ENCODE results near the gene ARMC7. TPM values are rescaled to one million over a fixed set of nuclear protein-coding genes. Genes with fewer than 3 reads are reported as not detected.

ARMC7 gene
- total and polyA plus RNA-seq, 10 of the 15 experiments (the other 5 are each of a cell fraction or from before 2014, with no cell fraction given) = 1.5 to 19.8 (median 6.3) TPM

DNA sequence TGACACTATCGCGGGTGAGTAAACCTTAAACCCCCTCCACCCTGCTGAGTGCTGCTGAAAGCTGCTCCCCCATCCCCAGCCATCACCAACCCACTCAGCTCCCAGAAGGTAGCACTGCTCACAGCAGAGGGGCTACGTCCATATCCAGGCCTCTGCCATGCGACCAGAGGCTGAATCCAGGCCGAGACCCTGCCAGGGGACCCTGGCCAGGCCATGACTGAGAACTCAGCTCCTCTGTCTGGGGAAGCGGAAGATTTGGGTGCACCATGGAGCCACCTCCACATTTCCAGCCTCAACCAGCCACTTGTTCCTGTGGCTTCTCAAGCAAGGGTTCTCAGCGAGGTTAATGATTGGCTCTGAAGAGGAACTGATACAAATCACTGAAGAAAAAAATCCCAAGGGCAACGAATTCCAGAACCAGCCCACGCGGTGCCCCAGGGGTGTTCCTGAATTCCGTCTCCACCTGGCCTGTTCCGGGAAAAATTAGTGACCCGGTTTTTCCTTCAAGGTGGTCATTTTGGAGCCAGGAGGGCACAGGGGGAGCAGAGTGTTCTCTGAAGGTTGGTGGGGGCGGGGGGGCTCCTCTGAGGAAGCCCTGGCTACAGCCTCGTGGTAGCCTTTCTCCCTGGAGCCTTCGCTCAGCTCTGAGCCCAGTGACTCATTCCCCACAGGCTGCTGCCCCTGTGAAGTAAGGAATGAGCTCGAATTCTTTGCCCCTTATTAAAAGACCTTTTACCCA lies 31.3 kb upstream of the ARMC7 start (continued):
- TF ChIP-seq, protein P1, sequence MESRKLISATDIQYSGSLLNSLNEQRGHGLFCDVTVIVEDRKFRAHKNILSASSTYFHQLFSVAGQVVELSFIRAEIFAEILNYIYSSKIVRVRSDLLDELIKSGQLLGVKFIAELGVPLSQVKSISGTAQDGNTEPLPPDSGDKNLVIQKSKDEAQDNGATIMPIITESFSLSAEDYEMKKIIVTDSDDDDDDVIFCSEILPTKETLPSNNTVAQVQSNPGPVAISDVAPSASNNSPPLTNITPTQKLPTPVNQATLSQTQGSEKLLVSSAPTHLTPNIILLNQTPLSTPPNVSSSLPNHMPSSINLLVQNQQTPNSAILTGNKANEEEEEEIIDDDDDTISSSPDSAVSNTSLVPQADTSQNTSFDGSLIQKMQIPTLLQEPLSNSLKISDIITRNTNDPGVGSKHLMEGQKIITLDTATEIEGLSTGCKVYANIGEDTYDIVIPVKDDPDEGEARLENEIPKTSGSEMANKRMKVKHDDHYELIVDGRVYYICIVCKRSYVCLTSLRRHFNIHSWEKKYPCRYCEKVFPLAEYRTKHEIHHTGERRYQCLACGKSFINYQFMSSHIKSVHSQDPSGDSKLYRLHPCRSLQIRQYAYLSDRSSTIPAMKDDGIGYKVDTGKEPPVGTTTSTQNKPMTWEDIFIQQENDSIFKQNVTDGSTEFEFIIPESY (IDR thresholded peaks at IDR 0.05) = no peak
- no peak for TF ChIP-seq RB1 (IDR thresholded peaks at IDR 0.05; ENCODE audit: borderline replicate concordance)
- 0 out of 2 replicates have a peak, but pooled peaks have one; percentile 22 for TF ChIP-seq NR2F1 (conservative IDR thresholded peaks at IDR 0.05)
- TF ChIP-seq CREM (IDR thresholded peaks at IDR 0.05; ENCODE audit: low read depth) = no peak
- TF ChIP-seq SMAD5 (IDR thresholded peaks at IDR 0.05; ENCODE audit: low read depth) = no peak
- no peak for TF ChIP-seq NFYA (IDR thresholded peaks at IDR 0.05; ENCODE audit: borderline replicate concordance, low read depth, low read length)
- TF ChIP-seq MEF2A (IDR thresholded peaks at IDR 0.05; ENCODE audit: insufficient read depth, low read depth, low read length) = no peak
- TF ChIP-seq, protein P2, sequence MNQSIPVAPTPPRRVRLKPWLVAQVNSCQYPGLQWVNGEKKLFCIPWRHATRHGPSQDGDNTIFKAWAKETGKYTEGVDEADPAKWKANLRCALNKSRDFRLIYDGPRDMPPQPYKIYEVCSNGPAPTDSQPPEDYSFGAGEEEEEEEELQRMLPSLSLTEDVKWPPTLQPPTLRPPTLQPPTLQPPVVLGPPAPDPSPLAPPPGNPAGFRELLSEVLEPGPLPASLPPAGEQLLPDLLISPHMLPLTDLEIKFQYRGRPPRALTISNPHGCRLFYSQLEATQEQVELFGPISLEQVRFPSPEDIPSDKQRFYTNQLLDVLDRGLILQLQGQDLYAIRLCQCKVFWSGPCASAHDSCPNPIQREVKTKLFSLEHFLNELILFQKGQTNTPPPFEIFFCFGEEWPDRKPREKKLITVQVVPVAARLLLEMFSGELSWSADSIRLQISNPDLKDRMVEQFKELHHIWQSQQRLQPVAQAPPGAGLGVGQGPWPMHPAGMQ (IDR thresholded peaks at IDR 0.05; ENCODE audit: borderline replicate concordance) = no peak
- TF ChIP-seq LARP7 (IDR thresholded peaks at IDR 0.05) = no peak
- no peak for TF ChIP-seq RBBP5 (conservative IDR thresholded peaks at IDR 0.05)
- TF ChIP-seq ZNF384 (IDR thresholded peaks at IDR 0.05; ENCODE audit: borderline replicate concordance, low read depth, low read length) = peak; percentile 81
- TF ChIP-seq TAF1 (IDR thresholded peaks at IDR 0.05; ENCODE audit: borderline replicate concordance, low read depth, low read length) = no peak
- TF ChIP-seq, protein P3, sequence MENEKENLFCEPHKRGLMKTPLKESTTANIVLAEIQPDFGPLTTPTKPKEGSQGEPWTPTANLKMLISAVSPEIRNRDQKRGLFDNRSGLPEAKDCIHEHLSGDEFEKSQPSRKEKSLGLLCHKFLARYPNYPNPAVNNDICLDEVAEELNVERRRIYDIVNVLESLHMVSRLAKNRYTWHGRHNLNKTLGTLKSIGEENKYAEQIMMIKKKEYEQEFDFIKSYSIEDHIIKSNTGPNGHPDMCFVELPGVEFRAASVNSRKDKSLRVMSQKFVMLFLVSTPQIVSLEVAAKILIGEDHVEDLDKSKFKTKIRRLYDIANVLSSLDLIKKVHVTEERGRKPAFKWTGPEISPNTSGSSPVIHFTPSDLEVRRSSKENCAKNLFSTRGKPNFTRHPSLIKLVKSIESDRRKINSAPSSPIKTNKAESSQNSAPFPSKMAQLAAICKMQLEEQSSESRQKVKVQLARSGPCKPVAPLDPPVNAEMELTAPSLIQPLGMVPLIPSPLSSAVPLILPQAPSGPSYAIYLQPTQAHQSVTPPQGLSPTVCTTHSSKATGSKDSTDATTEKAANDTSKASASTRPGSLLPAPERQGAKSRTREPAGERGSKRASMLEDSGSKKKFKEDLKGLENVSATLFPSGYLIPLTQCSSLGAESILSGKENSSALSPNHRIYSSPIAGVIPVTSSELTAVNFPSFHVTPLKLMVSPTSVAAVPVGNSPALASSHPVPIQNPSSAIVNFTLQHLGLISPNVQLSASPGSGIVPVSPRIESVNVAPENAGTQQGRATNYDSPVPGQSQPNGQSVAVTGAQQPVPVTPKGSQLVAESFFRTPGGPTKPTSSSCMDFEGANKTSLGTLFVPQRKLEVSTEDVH (IDR thresholded peaks at IDR 0.05; ENCODE audit: low read depth, partially characterized antibody) = no peak
- TF ChIP-seq ZNF274 (IDR thresholded peaks at IDR 0.05; ENCODE audit: insufficient read depth, insufficient read length) = no peak
- TF ChIP-seq ZNF24 (IDR thresholded peaks at IDR 0.05) = no peak
- TF ChIP-seq BCL11A (IDR thresholded peaks at IDR 0.05; ENCODE audit: low read depth, low read length) = 0 out of 2 replicates have a peak, but pooled peaks have one; percentile 12
- no peak for TF ChIP-seq RUNX3 (IDR thresholded peaks at IDR 0.05; ENCODE audit: low read length)
- TF ChIP-seq, protein P4, sequence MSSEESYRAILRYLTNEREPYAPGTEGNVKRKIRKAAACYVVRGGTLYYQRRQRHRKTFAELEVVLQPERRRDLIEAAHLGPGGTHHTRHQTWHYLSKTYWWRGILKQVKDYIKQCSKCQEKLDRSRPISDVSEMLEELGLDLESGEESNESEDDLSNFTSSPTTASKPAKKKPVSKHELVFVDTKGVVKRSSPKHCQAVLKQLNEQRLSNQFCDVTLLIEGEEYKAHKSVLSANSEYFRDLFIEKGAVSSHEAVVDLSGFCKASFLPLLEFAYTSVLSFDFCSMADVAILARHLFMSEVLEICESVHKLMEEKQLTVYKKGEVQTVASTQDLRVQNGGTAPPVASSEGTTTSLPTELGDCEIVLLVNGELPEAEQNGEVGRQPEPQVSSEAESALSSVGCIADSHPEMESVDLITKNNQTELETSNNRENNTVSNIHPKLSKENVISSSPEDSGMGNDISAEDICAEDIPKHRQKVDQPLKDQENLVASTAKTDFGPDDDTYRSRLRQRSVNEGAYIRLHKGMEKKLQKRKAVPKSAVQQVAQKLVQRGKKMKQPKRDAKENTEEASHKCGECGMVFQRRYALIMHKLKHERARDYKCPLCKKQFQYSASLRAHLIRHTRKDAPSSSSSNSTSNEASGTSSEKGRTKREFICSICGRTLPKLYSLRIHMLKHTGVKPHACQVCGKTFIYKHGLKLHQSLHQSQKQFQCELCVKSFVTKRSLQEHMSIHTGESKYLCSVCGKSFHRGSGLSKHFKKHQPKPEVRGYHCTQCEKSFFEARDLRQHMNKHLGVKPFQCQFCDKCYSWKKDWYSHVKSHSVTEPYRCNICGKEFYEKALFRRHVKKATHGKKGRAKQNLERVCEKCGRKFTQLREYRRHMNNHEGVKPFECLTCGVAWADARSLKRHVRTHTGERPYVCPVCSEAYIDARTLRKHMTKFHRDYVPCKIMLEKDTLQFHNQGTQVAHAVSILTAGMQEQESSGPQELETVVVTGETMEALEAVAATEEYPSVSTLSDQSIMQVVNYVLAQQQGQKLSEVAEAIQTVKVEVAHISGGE (CRISPR knock-in tag; IDR thresholded peaks at IDR 0.05) = no peak
- no peak; the same call in 1 of the 2 replicates for TF ChIP-seq MXI1 (IDR thresholded peaks at IDR 0.05; ENCODE audit: low read depth, low read length)
- TF ChIP-seq, protein P5, sequence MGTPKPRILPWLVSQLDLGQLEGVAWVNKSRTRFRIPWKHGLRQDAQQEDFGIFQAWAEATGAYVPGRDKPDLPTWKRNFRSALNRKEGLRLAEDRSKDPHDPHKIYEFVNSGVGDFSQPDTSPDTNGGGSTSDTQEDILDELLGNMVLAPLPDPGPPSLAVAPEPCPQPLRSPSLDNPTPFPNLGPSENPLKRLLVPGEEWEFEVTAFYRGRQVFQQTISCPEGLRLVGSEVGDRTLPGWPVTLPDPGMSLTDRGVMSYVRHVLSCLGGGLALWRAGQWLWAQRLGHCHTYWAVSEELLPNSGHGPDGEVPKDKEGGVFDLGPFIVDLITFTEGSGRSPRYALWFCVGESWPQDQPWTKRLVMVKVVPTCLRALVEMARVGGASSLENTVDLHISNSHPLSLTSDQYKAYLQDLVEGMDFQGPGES (IDR thresholded peaks at IDR 0.05) = no peak

All from GM12878 (cell line).